CD4-positive, alpha-beta T cell (primary cell): ENCODE measurements around the gene SNAP91. TPM values are rescaled to one million over a fixed set of nuclear protein-coding genes. Genes with fewer than 3 reads are reported as not detected.

ENCODE experiments used
- ATAC-seq: fragments of 200-7000 bp; cut with Tn5 transposase; one replicate; pipeline ENCODE4 v1.10.0; 2022; ENCODE audit warnings: mild to moderate bottlenecking; ENCODE audit not compliant: poor library complexity
- CTCF ChIA-PET: fragments of 350-600 bp; sonication (Branson Sonifier 250); formaldehyde crosslinking; loops from one replicate; lab custom pipeline; 2021; ENCODE audit warnings: antibody characterized with exemption, inconsistent platforms; lab: Charles Lee
- POLR2A ChIA-PET: fragments of 350-600 bp; sonication (Branson Sonifier 250); formaldehyde crosslinking; loops from one replicate; lab custom pipeline; 2021; ENCODE audit warnings: antibody characterized with exemption, inconsistent platforms; lab: Charles Lee
- DNase-seq, 14 experiments: peaks; one replicate each; pipeline ENCODE4 v3.0.0-alpha.2; 2013 to 2020; ENCODE audit warnings: mixed read lengths in 2 of 14
- H3K27ac ChIP-seq, 2 donors: one replicate each; pipeline versions ENCODE4 v1.5.1 to v1.7.0; 2013; ENCODE audit warnings: low read length in 2 of 2, low read depth in 1 of 2, mild to moderate bottlenecking in 1 of 2
- H3K27me3 ChIP-seq, 2 experiments: 1 replicate in 1 of 2; 2 replicates in 1 of 2; pipeline versions ENCODE4 v1.6.1 to v1.7.0; 2013; ENCODE audit warnings: low read length in 2 of 2, control low read depth in 1 of 2, mild to moderate bottlenecking in 1 of 2, moderate library complexity in 1 of 2; ENCODE audit not compliant: insufficient read depth in 2 of 2, control insufficient read depth in 1 of 2
- H3K36me3 ChIP-seq: one replicate; pipeline ENCODE4 v1.6.1; 2013; ENCODE audit warnings: low read length, control low read depth; ENCODE audit not compliant: insufficient read depth
- H3K4me1 ChIP-seq: one replicate; pipeline ENCODE4 v1.6.1; 2013; ENCODE audit warnings: low read length, control low read depth; ENCODE audit not compliant: insufficient read depth
- H3K4me3 ChIP-seq: one replicate; pipeline ENCODE4 v1.5.1; 2013; ENCODE audit warnings: mild to moderate bottlenecking, low read length, moderate library complexity
- H3K9me3 ChIP-seq, 2 experiments: 1 replicate in 1 of 2; 2 replicates in 1 of 2; pipeline versions ENCODE4 v1.6.1 to v1.7.0; 2013; ENCODE audit warnings: low read length in 2 of 2, mild to moderate bottlenecking in 2 of 2, control low read depth in 1 of 2, moderate library complexity in 1 of 2; ENCODE audit not compliant: control insufficient read depth in 1 of 2, insufficient read depth in 1 of 2
- H3K27ac Mint-ChIP-seq: one replicate; pipeline ENCODE4 v1.8.0; 2020; ENCODE audit warnings: mixed read lengths
- H3K27me3 Mint-ChIP-seq: one replicate; pipeline ENCODE4 v1.8.0; 2021; ENCODE audit warnings: mixed read lengths
- H3K36me3 Mint-ChIP-seq: one replicate; pipeline ENCODE4 v1.8.0; 2021; ENCODE audit warnings: low read depth, mixed read lengths
- H3K4me1 Mint-ChIP-seq: one replicate; pipeline ENCODE4 v1.8.0; 2021; ENCODE audit warnings: low read depth, mixed read lengths
- H3K4me3 Mint-ChIP-seq: one replicate; pipeline ENCODE4 v1.8.0; 2020; ENCODE audit warnings: mild to moderate bottlenecking, mixed read lengths
- H3K9me3 Mint-ChIP-seq: one replicate; pipeline ENCODE4 v1.8.0; 2020; ENCODE audit warnings: mixed read lengths
- intact Hi-C, 2 experiments: fragments of 100-400 bp; cut with DNase I in 1 of 2; cut with micrococcal nuclease in 1 of 2; formaldehyde crosslinking; loops; one replicate each; pipeline versions ENCODE4 v1.15.1 to v1.9.0; 2023 to 2025; cut with DNase I, micrococcal nuclease
- total RNA-seq, 174 experiments: library from RNA in 2 of 174; stranded (reverse) in 2 of 174; gene quantifications; one replicate each; pipeline ENCODE4 v1.2.3 and lab custom pipeline; 2021 to 2026
- TF ChIP-seq, protein P1 (sequence below): fragments of 200-600 bp; IDR thresholded peaks from one replicate; pipeline ENCODE4 v1.8.0; 2022; ENCODE audit warnings: antibody characterized with exemption, mild to moderate bottlenecking

Gene SNAP91
- total RNA-seq, 2 experiments from 2014 or later = not detected

DNA sequence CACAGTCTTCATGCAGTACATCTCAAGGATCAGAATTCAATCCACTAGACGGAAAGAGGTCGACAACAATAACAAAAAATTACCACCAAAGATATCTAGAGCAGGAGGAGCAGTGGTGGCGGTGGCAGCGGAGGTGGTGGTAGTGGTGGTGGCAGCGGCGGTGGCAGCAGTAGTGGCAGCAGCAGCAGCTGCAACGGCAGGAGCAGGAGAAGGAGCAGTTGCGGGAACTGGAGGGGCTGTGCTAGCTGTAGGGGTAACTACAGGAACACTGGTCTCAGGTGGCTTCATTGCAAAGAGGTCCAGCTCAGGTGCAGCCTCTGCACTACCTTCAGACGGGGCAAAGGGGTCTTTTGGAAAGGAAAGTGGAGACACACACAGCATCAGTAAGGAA, 115.5 kb downstream of the SNAP91 start:
- CTCF ChIA-PET = no interaction called here
- no peaks in the 10 kb centered on the region for H3K36me3 Mint-ChIP-seq
- H3K4me3 Mint-ChIP-seq = no peak overlapping the region
- H3K4me3 ChIP-seq = no peak overlapping the region
- H3K27ac Mint-ChIP-seq = no peak overlapping the region
- H3K4me1 ChIP-seq = no peaks in the 10 kb centered on the region
- POLR2A ChIA-PET = no interaction called here
- H3K36me3 ChIP-seq = no peaks in the 10 kb centered on the region
- no peaks in the 10 kb centered on the region for H3K9me3 Mint-ChIP-seq
- TF ChIP-seq, protein P1, sequence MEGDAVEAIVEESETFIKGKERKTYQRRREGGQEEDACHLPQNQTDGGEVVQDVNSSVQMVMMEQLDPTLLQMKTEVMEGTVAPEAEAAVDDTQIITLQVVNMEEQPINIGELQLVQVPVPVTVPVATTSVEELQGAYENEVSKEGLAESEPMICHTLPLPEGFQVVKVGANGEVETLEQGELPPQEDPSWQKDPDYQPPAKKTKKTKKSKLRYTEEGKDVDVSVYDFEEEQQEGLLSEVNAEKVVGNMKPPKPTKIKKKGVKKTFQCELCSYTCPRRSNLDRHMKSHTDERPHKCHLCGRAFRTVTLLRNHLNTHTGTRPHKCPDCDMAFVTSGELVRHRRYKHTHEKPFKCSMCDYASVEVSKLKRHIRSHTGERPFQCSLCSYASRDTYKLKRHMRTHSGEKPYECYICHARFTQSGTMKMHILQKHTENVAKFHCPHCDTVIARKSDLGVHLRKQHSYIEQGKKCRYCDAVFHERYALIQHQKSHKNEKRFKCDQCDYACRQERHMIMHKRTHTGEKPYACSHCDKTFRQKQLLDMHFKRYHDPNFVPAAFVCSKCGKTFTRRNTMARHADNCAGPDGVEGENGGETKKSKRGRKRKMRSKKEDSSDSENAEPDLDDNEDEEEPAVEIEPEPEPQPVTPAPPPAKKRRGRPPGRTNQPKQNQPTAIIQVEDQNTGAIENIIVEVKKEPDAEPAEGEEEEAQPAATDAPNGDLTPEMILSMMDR = no peak
- no peaks in the 10 kb centered on the region for H3K9me3 ChIP-seq
- no peaks in the 10 kb centered on the region for H3K27me3 ChIP-seq
- DNase-seq (no peak), ATAC-seq (no peak)
- no peaks in the 10 kb centered on the region for H3K27me3 Mint-ChIP-seq
- H3K4me1 Mint-ChIP-seq = no peaks in the 10 kb centered on the region
- H3K27ac ChIP-seq = no peak overlapping the region
- intact Hi-C loops = no loop called here

DNA sequence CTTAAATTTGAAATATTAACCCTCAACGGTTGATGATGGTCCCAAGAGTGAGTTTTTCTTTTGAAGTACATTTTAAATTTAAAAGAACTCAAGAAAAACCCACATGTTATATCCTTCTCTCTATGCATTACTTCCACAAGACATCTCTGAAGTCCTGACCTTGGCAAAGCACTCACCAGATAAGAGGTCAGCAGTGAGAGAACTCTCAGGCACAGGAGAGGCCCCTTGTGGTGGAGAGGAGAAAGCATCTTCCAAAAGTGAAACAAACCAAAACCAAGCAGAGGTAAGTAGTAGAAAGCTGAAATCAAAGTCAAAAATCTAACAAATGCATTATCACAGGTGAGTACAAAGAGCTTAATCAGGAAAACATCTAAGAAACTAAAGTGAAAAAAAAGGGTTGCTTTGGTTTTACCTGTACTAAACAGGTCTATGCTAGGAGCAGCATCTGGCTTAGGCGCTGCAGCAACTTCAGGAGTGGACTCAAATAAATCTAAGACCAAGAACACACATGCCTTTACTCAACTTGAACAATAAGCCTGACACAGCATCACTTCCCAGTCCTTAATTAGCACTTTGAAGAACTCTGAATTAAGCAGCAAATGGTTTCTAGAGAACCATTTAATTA, 116.0 kb downstream of the SNAP91 start:
- ChIA-PET POLR2A (no interaction called here), CTCF (no interaction called here)
- Mint-ChIP-seq H3K9me3 (no peaks in the 10 kb centered on the region), H3K27ac (no peak overlapping the region), H3K4me3 (no peak overlapping the region), H3K27me3 (no peaks in the 10 kb centered on the region), H3K36me3 (no peaks in the 10 kb centered on the region), H3K4me1 (no peaks in the 10 kb centered on the region)
- Histone ChIP-seq H3K4me1 (no peaks in the 10 kb centered on the region), H3K36me3 (no peaks in the 10 kb centered on the region), H3K9me3 (no peaks in the 10 kb centered on the region), H3K4me3 (no peak overlapping the region), H3K27ac (no peak overlapping the region), H3K27me3 (no peaks in the 10 kb centered on the region)
- ATAC-seq (no peak), DNase-seq (peak in 3 of 14 experiments; percentile 7 to 8 (median 8))
- intact Hi-C loops = no loop called here
- TF ChIP-seq, protein P1 = peak; percentile 30

DNA sequence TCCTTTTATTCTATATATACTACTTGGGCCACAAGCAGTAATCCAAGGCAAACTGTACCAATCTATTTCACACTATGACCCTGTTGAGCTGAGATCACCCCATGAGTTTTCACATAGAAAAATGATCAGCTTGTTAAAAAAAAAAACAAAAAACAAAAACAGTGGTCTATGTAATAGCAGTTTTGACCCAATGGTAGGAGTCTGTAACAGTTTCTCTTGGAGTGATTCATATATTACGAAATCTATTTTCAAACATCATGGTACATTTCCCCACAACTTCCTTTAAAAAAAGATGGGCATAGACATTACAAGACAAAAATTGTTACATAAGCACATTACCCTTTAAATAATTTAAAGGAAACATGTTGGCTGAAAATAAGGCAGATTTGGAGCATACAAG, 118.5 kb downstream of the SNAP91 start:
- Histone ChIP-seq H3K27me3 (no peaks in the 10 kb centered on the region), H3K4me1 (no peaks in the 10 kb centered on the region), H3K4me3 (no peak overlapping the region), H3K27ac (no peak overlapping the region), H3K36me3 (no peaks in the 10 kb centered on the region), H3K9me3 (no peaks in the 10 kb centered on the region)
- CTCF ChIA-PET = no interaction called here
- intact Hi-C loops = no loop called here
- POLR2A ChIA-PET = no interaction called here
- no peaks in the 10 kb centered on the region for H3K9me3 Mint-ChIP-seq
- H3K4me3 Mint-ChIP-seq = no peak overlapping the region
- TF ChIP-seq, protein P1 = no peak
- no peaks in the 10 kb centered on the region for H3K27me3 Mint-ChIP-seq
- no peaks in the 10 kb centered on the region for H3K36me3 Mint-ChIP-seq
- ATAC-seq (no peak), DNase-seq (peak in 2 of 14 experiments; percentile 3 to 6)
- H3K27ac Mint-ChIP-seq = no peak overlapping the region
- no peaks in the 10 kb centered on the region for H3K4me1 Mint-ChIP-seq
